Keratinocyte (primary cell): ENCODE data around the gene PRAF2.

Source experiments
- EZH2 ChIP-seq: IDR thresholded peaks from one replicate; pipeline ENCODE4 v1.6.1; 2012; ENCODE audit warnings: inconsistent platforms, mild to moderate bottlenecking, low read length, moderate library complexity
- TF ChIP-seq, protein P1 (sequence below), 3 experiments: IDR thresholded peaks in 1 of 3; conservative IDR thresholded peaks in 1 of 3; optimal IDR thresholded peaks in 1 of 3; 2 replicates in 2 of 3; 3 replicates in 1 of 3; pipeline versions ENCODE3 to v1.5.1; 2011; ENCODE audit warnings: low read length in 3 of 3, mild to moderate bottlenecking in 3 of 3, moderate library complexity in 2 of 3, control low read depth in 1 of 3, inconsistent platforms in 1 of 3; ENCODE audit not compliant: insufficient read depth in 2 of 3; ENCODE audit errors: extremely low read depth in 1 of 3

DNA sequence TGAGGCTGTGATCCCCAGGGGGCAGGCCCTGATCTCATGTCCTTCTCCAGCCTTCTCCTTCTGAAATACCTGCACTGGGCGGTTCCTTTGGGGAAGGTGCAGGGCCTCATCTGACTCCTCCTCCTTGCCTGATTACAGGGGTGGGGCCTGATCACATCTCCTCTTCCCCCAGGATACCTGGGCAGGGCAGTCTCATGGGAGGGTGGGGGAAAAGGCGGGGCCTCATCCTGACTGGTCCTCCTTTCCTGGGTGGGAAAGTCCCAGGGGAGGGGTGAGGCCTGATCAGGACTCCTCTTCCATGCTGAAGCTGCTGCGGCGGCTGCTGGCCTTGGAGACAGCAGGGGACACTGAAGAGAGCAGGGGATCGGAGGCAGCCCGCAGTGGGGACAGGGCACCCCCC lies 43.9 kb downstream of the PRAF2 start:
- TF ChIP-seq, protein P1, sequence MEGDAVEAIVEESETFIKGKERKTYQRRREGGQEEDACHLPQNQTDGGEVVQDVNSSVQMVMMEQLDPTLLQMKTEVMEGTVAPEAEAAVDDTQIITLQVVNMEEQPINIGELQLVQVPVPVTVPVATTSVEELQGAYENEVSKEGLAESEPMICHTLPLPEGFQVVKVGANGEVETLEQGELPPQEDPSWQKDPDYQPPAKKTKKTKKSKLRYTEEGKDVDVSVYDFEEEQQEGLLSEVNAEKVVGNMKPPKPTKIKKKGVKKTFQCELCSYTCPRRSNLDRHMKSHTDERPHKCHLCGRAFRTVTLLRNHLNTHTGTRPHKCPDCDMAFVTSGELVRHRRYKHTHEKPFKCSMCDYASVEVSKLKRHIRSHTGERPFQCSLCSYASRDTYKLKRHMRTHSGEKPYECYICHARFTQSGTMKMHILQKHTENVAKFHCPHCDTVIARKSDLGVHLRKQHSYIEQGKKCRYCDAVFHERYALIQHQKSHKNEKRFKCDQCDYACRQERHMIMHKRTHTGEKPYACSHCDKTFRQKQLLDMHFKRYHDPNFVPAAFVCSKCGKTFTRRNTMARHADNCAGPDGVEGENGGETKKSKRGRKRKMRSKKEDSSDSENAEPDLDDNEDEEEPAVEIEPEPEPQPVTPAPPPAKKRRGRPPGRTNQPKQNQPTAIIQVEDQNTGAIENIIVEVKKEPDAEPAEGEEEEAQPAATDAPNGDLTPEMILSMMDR (optimal IDR thresholded peaks at IDR 0.05 in 1 of 3, IDR thresholded peaks at IDR 0.05 in 1 of 3, conservative IDR thresholded peaks at IDR 0.05 in 1 of 3; ENCODE audit: extremely low read depth in 1 of 3, insufficient read depth in 2 of 3, low read length in 3 of 3), result no peak
- no peak for TF ChIP-seq EZH2
